Breast epithelium (tissue), 3 donors: Measurements from ENCODE around the gene GORASP2.

Experiments
- CTCF ChIP-seq, 3 donors: fragments of 450-650 bp; IDR thresholded peaks; one replicate each; pipeline ENCODE4 v1.5.1; 2016 to 2017; ENCODE audit warnings: antibody characterized with exemption in 3 of 3, mild to moderate bottlenecking in 3 of 3, moderate library complexity in 3 of 3
- POLR2A ChIP-seq: fragments of 450-650 bp; IDR thresholded peaks from one replicate; pipeline ENCODE4 v1.6.1; 2016; ENCODE audit warnings: antibody characterized with exemption, mild to moderate bottlenecking, moderate library complexity
- POLR2AphosphoS5 ChIP-seq, 3 donors: sonication (generic); formaldehyde crosslinking; IDR thresholded peaks; one replicate each; pipeline ENCODE4 v1.6.1; 2017; ENCODE audit warnings: antibody characterized with exemption in 3 of 3

- TF ChIP-seq CTCF (IDR thresholded peaks at IDR 0.05) (no peak), POLR2A (no peak), POLR2AphosphoS5 (IDR thresholded peaks at IDR 0.05) (no peak)
Observed at GRCh38 chr2:170975943-170976270, 46.9 kb downstream of the GORASP2 start.
